Stimulated activated CD8-positive, alpha-beta memory T cell treated with anti-CD3 and anti-CD28 coated beads, Interleukin-15, amount 100 ng/mL, for 1 hour (primary cell): ENCODE data around the gene CAV1.

Experiments used
- DNase-seq: peaks from one replicate; pipeline ENCODE4 v3.0.0-alpha.2; 2020; ENCODE audit warnings: low read depth

Gene CAV1

DNA sequence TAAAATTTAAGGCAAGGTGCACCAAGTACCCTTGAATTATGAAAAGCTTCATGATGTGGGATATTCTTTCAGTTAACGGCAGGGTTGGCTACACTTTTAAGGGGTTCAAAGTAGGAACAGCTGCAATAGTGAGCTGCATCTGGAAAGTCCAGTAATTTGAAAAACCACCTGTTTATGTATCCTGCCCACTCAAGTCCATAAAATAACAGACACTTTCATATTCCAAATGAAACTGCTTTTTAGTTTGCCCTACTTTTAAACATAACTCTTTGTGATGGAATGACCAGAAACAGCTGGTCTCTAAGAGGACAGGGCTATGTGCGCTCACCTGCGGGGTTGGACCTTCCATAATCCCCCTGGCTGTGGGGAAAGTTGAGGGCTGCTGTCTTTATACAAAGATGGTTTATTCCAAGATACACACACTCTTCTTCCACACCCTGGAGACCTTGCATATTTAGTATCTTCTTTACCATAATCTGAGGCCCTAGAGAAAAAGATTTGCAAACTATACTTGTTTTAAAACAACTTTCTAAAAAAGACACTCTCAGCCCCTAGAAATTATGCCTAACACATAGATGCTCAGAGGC, 7.4 kb downstream of the CAV1 start:
- no peak for DNase-seq

- DNase-seq: no peak
Observed at GRCh38 chr7:116534790-116535189, 10.0 kb downstream of the CAV1 start.

DNA sequence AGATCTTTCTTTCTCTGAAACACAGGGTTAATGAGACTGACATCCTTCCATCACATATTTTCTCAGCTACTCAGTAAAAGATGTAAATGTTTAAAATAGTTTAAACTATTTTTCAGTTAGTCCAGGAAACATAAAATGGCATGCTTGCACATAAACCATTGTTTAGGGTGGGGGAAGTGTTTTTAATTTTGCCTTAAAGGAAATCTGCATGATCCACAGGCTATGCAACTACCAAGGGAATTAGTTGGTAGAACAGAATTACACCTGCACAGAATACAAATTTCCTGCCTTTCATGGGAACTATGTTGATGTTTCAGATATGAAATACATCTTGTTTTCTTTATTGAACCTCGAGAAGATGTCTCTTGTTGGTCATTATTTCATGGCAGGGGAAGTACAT, 10.6 kb downstream of the CAV1 start:
- DNase-seq: no peak

- DNase-seq: no peak
Observed at GRCh38 chr7:116538138-116538537, 13.3 kb downstream of the CAV1 start.

GRCh38 chr7:116539879-116540278, 15.0 kb downstream of the CAV1 start:
- DNase-seq: no peak

- no peak for DNase-seq
Observed at GRCh38 chr7:116540743-116541142, 15.9 kb downstream of the CAV1 start.

DNA sequence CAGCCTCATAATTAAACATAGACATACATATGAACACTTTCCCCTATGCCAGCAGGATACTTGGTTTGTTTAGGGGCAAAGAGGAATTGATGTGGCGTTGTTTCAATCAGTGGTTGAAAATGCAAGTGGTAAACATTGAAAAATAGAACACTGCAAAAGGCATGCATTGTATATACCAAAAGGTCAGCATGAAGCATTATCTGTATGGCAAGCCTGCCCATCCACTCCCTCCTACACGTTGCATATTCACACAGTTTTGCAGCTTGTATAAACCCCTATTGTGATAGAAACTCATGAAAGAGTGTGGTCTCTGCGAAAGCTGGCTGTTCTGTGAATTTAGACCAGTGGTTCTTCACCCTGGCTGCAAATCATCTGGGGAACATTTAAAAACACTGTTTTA, 17.1 kb downstream of the CAV1 start:
- DNase-seq: no peak

DNA sequence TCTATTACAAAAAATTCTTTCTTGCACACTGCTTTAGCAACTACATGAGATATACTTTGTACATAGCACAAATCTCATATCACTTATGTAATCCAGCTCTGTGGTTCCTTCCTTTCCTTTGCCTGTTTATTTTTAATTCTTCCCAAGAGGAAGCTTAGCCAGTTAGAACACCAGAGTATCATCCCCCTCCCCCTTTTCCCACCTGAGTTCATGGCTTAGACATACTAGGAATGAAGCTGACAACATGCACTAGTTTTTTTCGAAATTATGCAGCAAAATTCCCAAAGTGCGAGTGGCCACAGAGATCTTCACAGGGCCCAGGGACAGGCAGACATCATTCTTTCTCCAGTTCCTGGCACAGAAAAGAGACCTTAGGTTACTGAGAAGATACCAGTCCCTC, 17.8 kb downstream of the CAV1 start:
- no peak for DNase-seq

- DNase-seq: no peak
Observed at GRCh38 chr7:116543664-116544063, 18.8 kb downstream of the CAV1 start.

GRCh38 chr7:116544487-116544886, 19.7 kb downstream of the CAV1 start:
- no peak for DNase-seq

GRCh38 chr7:116545411-116545993, 20.7 kb downstream of the CAV1 start:
- no peak for DNase-seq

- no peak for DNase-seq
Observed at GRCh38 chr7:116546054-116546453, 21.2 kb downstream of the CAV1 start.

DNA sequence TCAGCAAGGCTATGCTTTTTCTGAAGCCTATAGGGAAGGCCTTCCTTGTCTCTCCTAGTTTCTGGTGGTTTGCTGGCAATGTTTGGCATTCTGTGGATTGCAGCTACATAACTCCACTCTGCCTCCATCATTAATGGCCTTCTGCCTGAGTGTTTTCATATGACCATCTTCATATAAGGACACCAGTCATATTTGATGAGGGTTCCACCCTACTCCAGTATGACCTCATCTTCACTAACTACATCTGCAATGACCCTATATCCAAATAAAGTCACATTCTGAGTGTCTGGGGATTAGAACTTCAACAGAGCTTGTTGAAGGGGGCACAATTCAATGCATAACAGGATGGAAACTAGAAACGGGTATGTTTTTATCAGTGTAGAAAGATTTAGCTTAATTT, 22.1 kb downstream of the CAV1 start:
- no peak for DNase-seq

DNA sequence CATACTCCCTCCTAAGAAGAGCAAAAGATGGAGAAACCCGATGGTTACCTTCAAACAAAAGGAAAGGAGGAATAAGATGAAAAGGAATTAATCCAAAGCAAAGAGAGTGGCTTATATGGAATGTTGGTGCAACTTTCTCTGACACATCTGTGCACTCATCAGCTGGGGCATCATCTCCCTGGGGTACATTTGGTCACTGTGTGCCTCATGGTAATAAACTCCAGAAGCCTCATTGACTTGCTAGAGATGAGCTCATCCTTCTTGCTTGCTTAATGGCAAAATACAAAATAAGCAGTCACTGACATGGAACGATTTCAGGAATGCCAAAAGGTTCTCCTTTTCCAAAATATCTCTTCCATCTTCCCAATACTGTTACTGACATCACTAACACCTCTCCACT, 22.5 kb downstream of the CAV1 start:
- DNase-seq: no peak

DNA sequence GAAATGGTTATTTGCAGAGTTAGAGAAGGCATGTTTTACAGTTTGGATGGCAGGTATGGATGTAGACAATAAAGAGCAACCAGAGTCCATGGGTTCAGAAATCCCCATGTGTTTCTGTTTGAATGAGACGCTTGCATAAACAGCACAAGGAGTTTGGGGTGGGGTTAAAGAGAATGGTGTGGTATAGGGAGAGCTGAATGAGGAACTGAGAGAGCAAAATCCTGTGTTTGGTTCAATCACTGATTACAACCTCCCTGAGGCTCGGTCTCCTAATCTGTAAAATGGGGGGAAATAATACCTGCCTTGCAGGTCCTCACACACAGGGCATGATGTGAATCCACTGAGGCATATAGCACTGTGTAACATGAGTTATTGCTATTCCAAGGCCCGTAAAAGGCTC, 23.7 kb downstream of the CAV1 start:
- DNase-seq: no peak

- DNase-seq: no peak
Observed at GRCh38 chr7:116549370-116549769, 24.5 kb downstream of the CAV1 start.

GRCh38 chr7:116551692-116552091, 26.9 kb downstream of the CAV1 start:
- DNase-seq: no peak

DNA sequence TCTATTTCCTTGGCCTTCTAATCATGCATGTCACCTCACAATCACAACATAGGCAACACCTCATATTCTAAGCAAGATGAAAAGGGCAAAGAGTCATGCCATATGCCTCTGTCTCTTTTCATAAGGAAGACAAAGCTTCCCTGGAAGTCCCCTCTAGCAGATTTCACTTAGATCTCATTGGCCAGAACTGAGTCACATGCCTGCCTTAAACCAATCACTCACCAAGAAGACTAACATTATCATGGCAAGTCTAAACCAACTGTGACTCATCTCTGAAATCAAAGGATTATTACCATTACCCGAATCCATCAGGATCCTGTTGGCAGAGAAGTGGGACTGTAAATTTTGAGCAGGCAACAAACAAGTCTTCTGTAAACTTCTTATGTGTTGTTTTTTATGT, 27.8 kb downstream of the CAV1 start:
- DNase-seq: no peak

- no peak for DNase-seq
Observed at GRCh38 chr7:116553168-116553964, 28.5 kb downstream of the CAV1 start.

- no peak for DNase-seq
Observed at GRCh38 chr7:116554436-116554835, 29.6 kb downstream of the CAV1 start.

GRCh38 chr7:116554911-116555310, 30.1 kb downstream of the CAV1 start:
- DNase-seq: no peak

DNA sequence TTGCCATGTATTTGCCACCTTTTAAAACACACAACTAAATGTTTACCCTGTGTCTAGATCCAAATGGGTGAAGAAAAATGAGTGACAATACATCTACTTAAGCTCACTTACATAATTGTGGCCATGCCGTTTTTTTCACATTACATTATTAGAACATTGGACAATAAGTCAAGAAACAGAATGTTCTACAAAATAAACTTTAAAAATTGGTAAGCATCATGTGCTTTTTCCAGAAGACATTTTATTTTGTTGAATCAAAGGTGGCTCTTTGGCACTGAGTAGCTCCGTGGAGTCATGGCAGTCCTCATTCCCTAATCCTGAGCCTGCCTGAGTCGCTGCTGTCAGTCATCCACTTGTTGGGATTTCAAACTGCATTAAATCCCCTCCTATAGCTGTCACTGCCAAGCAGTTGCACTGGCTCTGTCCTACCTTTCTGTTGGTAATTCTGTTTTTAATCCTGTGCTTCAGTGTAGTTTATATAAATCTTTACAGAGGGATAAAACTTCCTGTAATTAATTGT, 32.3 kb downstream of the CAV1 start:
- no peak for DNase-seq

DNA sequence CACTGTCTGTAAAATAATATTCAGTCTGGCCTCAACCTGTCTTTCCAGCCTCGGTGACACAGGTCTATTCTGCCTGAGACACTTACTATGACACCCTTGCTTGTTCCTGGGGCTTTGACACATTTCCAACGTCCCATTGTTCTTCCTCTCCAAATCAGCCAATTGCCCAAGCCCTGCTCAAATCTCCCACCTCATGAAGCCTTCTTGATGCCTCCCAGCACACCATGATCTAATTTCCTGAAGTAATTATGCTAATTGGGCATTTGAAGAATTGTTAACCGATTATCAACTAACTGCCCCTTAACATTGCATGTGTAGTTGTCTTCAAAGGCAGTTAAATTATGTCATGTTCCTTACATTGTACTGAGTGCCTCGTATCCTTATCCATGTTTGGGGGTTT, 33.1 kb downstream of the CAV1 start:
- no peak for DNase-seq
